Testis (tissue), 3 donors: ENCODE measurements around the gene INHBE. TPM values are rescaled to one million over a fixed set of nuclear protein-coding genes. Genes with fewer than 3 reads are reported as not detected.
"Not testable (repeated sequence)": the region's sequence is repeated elsewhere in the genome, so short reads cannot be mapped to it uniquely, and the experiment has no call there.

Source experiments
- DNase-seq: peaks from one replicate; pipeline ENCODE4 v3.0.0-alpha.2; 2019
- H3K27ac ChIP-seq, 2 donors: fragments of 200-600 bp; sonication (generic); one replicate each; pipeline ENCODE4 v1.5.1; 2019
- H3K27me3 ChIP-seq: fragments of 200-600 bp; sonication (generic); one replicate; pipeline ENCODE4 v1.5.1; 2019
- H3K36me3 ChIP-seq: fragments of 200-600 bp; sonication (generic); one replicate; pipeline ENCODE4 v1.5.1; 2017; ENCODE audit warnings: low read depth; ENCODE audit errors: missing control alignments
- H3K4me1 ChIP-seq: fragments of 200-600 bp; sonication (generic); one replicate; pipeline ENCODE4 v1.5.1; 2019
- H3K4me3 ChIP-seq, 2 donors: fragments of 200-600 bp; sonication (generic); one replicate each; pipeline ENCODE4 v1.5.1; 2017 to 2019
- H3K9me3 ChIP-seq: fragments of 200-600 bp; sonication (generic); one replicate; pipeline ENCODE4 v1.5.1; 2017
- POLR2A ChIP-seq: fragments of 450-650 bp; IDR thresholded peaks from one replicate; pipeline ENCODE4 v1.6.1; 2017; ENCODE audit warnings: antibody characterized with exemption, mild to moderate bottlenecking, moderate library complexity
- WGBS, 2 donors: methylation state at CpG; one replicate each; pipeline ENCODE4 v1.1.5; 2018; 5-methylcytosine and 5-hydroxymethylcytosine counted together
- intact Hi-C: fragments of 100-400 bp; cut with DNase I; formaldehyde crosslinking; loops from one replicate; pipeline ENCODE4 v1.15.1; 2023; ENCODE audit warnings: low total_unique reads
- polyA plus RNA-seq: library from polyadenylated mRNA; stranded (reverse); fragments of 350-450 nt; fragmentation: Illumina TruSeq; extraction: RNeasy Lipid Tissue Mini Kit (QIAGEN cat#74804); gene quantifications from one replicate; pipeline ENCODE4 v1.2.3, GENCODE V29; 2014; ENCODE audit warnings: low read depth, low replicate concordance; ENCODE audit not compliant: insufficient read depth
- total RNA-seq, 2 donors: library from RNA; depleted of rRNA; stranded (reverse); fragments of >200 nt; gene quantifications; one replicate each; pipeline ENCODE4 v1.2.3, GENCODE V29; 2016
- TF ChIP-seq, protein P1 (sequence below), 3 experiments: fragments of 450-650 bp in 2 of 3; fragments of 200-600 bp in 1 of 3; sonication (generic) in 1 of 3; IDR thresholded peaks; one replicate each; pipeline ENCODE4 v1.5.1; 2016 to 2019; ENCODE audit warnings: antibody characterized with exemption in 3 of 3, mild to moderate bottlenecking in 2 of 3, moderate library complexity in 1 of 3

Gene INHBE
- total and polyA plus RNA-seq, 3 donors from 2014 or later, result 0.12 to 0.25 (median 0.24) TPM

DNA sequence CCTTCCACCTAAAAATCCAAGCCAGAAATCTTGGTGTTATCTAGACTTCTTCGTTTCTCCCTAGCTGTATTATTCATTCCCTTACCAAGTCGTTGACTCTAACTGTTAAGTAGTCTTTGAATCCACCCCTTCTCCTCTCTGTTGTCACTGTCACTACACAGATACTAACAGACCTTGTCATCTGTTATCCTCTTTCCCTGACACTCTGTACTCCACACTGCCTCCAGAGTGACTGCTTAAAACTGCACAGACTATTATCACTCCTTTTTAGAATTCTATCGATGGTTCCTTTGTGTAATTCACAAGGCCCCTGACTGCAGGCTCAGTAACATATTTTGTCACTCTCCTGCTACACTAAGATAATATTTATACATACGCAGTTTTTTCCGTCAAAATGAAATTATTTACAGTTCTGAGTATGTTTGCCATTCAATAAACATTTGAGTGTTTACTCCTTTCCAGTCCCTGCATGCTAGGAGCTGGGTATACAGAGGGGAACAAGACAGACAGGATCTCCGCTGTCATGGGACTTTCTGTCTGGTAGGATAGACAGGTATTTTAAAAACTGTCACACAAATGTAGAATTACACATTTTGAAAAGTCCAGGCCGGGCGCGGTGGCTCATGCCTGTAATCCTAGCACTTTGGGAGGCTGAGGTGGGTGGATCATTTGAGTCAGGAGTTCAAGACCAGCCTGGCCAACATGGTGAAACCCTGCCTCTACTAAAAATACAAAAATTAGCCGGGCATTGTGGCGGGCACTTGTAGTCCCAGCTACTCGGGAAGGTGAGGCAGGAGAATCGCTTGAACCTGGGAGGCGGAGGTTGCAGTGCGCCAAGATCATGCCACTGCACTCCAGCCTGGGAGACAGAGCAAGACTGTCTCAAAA is 36.5 kb downstream of the INHBE start:
- H3K4me3 ChIP-seq, result no peak overlapping the region
- DNase-seq, result no peak
- no peak overlapping the region for H3K27ac ChIP-seq
- no peaks in the 10 kb centered on the region for H3K27me3 ChIP-seq
- TF ChIP-seq, protein P1, sequence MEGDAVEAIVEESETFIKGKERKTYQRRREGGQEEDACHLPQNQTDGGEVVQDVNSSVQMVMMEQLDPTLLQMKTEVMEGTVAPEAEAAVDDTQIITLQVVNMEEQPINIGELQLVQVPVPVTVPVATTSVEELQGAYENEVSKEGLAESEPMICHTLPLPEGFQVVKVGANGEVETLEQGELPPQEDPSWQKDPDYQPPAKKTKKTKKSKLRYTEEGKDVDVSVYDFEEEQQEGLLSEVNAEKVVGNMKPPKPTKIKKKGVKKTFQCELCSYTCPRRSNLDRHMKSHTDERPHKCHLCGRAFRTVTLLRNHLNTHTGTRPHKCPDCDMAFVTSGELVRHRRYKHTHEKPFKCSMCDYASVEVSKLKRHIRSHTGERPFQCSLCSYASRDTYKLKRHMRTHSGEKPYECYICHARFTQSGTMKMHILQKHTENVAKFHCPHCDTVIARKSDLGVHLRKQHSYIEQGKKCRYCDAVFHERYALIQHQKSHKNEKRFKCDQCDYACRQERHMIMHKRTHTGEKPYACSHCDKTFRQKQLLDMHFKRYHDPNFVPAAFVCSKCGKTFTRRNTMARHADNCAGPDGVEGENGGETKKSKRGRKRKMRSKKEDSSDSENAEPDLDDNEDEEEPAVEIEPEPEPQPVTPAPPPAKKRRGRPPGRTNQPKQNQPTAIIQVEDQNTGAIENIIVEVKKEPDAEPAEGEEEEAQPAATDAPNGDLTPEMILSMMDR (IDR thresholded peaks at IDR 0.05), result no peak
- no peak for TF ChIP-seq POLR2A
- 90% methylated on average over 15 of the region's 15 CpGs for WGBS, 2 donors
- H3K9me3 ChIP-seq, result no peaks in the 10 kb centered on the region
- intact Hi-C loops, result no loop called here
- peaks cover 9% of the 10 kb centered on the region for H3K4me1 ChIP-seq
- no peaks in the 10 kb centered on the region for H3K36me3 ChIP-seq

DNA sequence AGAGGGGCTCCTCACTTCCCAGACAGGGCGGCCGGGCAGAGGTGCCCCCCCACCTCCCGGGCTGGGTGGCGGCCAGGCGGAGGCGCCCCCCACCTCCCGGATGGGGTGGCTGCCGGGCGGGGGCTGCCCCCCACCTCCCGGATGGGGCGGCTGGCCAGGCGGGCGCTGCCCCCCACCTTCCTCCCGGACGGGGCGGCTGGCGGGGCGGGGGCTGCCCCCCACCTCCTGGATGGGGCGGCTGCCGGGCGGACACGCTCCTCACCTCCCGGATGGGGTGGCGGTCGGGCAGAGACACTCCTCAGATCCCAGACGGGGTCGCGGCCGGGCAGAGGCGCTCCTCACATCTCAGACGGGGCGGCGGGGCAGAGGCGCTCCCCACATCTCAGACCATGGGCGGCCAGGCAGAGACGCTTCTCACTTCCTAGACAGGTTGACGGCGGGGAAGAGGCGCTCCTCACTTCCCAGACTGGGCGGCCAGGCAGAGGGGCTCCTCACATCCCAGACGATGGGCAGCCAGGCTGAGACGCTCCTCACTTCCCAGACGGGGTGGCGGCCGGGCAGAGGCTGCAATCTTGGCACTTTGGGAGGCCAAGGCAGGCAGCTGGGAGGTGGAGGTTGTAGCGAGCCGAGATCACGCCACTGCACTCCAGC is 40.1 kb downstream of the INHBE start:
- H3K27ac ChIP-seq, intact Hi-C loops, DNase-seq, H3K27me3 ChIP-seq, H3K4me1 ChIP-seq, H3K9me3 ChIP-seq, H3K4me3 ChIP-seq, H3K36me3 ChIP-seq: not testable (repeated sequence)
- 93 to 100% methylated on average over 3 to 46 of the region's 48 CpGs for WGBS, 2 donors

DNA sequence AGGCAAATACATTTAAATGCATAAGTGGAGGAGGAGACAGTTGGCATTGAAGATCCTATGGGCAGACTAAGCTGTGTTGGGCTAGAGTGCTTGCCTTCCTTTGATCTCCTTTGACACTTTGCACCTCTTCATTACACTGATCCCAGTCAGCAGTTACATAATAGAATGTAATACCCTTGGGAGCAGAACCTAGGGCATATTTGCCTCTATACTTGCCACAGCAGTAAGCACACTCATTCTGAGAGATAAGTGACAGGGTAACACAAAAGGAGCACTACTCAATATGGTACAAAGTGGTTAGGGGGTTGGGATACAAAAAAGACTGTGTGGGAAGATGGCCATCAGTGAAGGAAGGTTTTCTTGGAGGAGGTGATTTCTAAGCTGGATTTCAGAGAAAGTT is 41.7 kb downstream of the INHBE start:
- DNase-seq, result no peak
- Histone ChIP-seq H3K27ac (no peak overlapping the region), H3K36me3 (no peaks in the 10 kb centered on the region), H3K9me3 (no peaks in the 10 kb centered on the region), H3K4me1 (no peaks in the 10 kb centered on the region), H3K27me3 (no peaks in the 10 kb centered on the region), H3K4me3 (no peak overlapping the region)
- no peak for TF ChIP-seq POLR2A
- TF ChIP-seq, protein P1 (IDR thresholded peaks at IDR 0.05), result no peak
- intact Hi-C loops, result no loop called here

DNA sequence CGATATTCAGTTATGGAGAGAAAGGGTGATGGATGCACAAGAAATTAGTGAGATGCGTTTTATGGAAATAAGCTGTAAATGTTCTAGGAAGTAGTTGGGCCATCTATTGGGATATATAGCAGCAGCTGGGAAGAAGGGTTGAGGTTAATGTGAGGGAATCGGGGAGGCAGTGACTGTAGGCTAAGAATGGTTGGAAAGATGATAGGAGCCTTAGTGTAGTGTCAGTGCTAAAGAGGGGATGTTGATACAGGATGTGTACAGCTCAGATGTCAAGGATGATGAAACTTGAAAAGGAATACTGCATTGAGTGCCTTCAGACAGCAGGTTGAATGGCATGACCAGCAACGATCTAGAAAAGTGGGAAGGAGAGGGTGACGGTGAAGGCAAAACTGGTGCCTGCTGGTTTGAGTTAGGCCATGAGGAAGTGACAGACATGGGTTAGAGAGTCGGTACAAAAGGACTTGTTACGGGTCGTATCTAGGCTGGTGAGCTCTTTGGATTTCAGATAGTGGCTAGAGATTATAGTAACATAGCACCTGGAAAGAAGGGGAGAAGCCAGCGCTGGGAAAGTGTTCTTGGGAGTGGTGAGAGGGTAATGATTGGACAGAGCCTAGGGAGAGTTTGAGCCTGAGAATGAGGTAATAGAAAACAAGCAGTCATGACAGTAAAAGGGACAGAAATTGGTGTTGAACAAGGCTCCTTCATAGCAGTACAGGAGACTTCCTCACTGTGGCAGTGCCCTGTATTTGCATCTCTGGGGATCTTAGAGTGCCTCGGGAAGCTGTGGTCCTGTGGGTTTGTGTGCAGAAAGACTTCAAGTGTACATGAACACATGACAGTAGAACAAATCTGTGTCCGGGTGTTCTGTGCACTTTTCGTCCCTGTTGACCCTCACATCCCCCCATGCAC is 42.4 kb downstream of the INHBE start:
- Histone ChIP-seq H3K9me3 (no peaks in the 10 kb centered on the region), H3K4me3 (no peak overlapping the region), H3K27me3 (no peaks in the 10 kb centered on the region), H3K36me3 (no peaks in the 10 kb centered on the region), H3K4me1 (no peaks in the 10 kb centered on the region), H3K27ac (no peak overlapping the region)
- intact Hi-C loops, result no loop called here
- no peak for DNase-seq
- 89 to 92% methylated on average over 12 of the region's 12 CpGs for WGBS, 2 donors
- no peak for TF ChIP-seq POLR2A
- TF ChIP-seq, protein P1 (IDR thresholded peaks at IDR 0.05), result no peak

DNA sequence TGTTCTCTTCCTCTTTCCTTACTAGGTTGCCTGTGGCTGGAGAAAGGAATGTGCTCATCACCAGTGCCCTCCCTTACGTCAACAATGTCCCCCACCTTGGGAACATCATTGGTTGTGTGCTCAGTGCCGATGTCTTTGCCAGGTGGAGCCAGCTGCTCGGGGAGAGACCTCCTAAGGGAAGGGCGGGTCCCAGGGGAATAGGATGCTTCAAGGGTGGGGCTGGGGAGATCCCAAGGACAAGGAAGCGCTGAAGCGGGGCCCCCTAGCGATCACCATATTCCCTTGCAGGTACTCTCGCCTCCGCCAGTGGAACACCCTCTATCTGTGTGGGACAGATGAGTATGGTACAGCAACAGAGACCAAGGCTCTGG is 43.0 kb downstream of the INHBE start:
- H3K4me3 ChIP-seq, result no peak overlapping the region
- intact Hi-C loops, result no loop called here
- WGBS, 2 donors, result 86% methylated on average over 9 of the region's 9 CpGs
- H3K9me3 ChIP-seq, result no peaks in the 10 kb centered on the region
- DNase-seq, result no peak
- TF ChIP-seq, protein P1 (IDR thresholded peaks at IDR 0.05), result no peak
- no peak for TF ChIP-seq POLR2A
- no peak overlapping the region for H3K27ac ChIP-seq
- H3K27me3 ChIP-seq, result no peaks in the 10 kb centered on the region
- H3K36me3 ChIP-seq, result no peaks in the 10 kb centered on the region
- no peaks in the 10 kb centered on the region for H3K4me1 ChIP-seq
